Activated T-helper 1 cell treated with anti-CD3 and anti-CD28 coated beads, Interleukin-12 subunit alpha, Interleukin-12 subunit beta, Interleukin-2, Interleukin-4 antibody, amounts not matched to agents 30 ng/mL and 10 ng/mL and 1 ng/mL, durations not matched to agents 14 hours and 24 hours and 36 hours (primary cell): ENCODE results near the gene EDA. TPM values are rescaled to one million over a fixed set of nuclear protein-coding genes. Genes with fewer than 3 reads are reported as not detected.

Experiments
- DNase-seq: peaks from one replicate; pipeline ENCODE4 v3.0.0; 2021; ENCODE audit warnings: low spot score
- H3K27ac Mint-ChIP-seq: one replicate; pipeline ENCODE4 v1.8.0; 2021; ENCODE audit warnings: mild to moderate bottlenecking, mixed read lengths
- H3K27me3 Mint-ChIP-seq: one replicate; pipeline ENCODE4 v1.8.0; 2022; ENCODE audit warnings: mild to moderate bottlenecking, moderate library complexity, mixed read lengths; ENCODE audit not compliant: insufficient read depth
- H3K36me3 Mint-ChIP-seq: one replicate; pipeline ENCODE4 v1.8.0; 2021; ENCODE audit warnings: low read depth, mixed read lengths
- H3K4me1 Mint-ChIP-seq: one replicate; pipeline ENCODE4 v1.8.0; 2021; ENCODE audit warnings: low read depth, mixed read lengths
- H3K4me3 Mint-ChIP-seq: one replicate; pipeline ENCODE4 v1.8.0; 2021; ENCODE audit warnings: mild to moderate bottlenecking, moderate library complexity, mixed read lengths
- H3K9me3 Mint-ChIP-seq: one replicate; pipeline ENCODE4 v1.8.0; 2021; ENCODE audit warnings: mixed read lengths
- intact Hi-C: fragments of 100-400 bp; cut with micrococcal nuclease; formaldehyde crosslinking; loops from one replicate; pipeline ENCODE4 v1.15.1; 2024
- total RNA-seq: library from RNA; stranded (reverse); gene quantifications from 2 replicates; pipeline ENCODE4 v1.2.3, GENCODE V29; 2022

The EDA gene
- total RNA-seq, 1 donor from 2014 or later, result 1.6 TPM

GRCh38 chrX:70043685-70044084 is 427.8 kb downstream of the EDA start:
- Mint-ChIP-seq H3K9me3 (no peaks in the 10 kb centered on the region), H3K27me3 (peaks cover 4% of the 10 kb centered on the region), H3K4me3 (no peak overlapping the region), H3K27ac (no peak overlapping the region), H3K36me3 (no peaks in the 10 kb centered on the region), H3K4me1 (no peaks in the 10 kb centered on the region)
- intact Hi-C loops, result no loop called here
- DNase-seq, result no peak

GRCh38 chrX:70044541-70045245 is 428.8 kb downstream of the EDA start:
- H3K4me3 Mint-ChIP-seq, result no peak overlapping the region
- H3K36me3 Mint-ChIP-seq, result no peaks in the 10 kb centered on the region
- peaks cover 4% of the 10 kb centered on the region for H3K27me3 Mint-ChIP-seq
- no peaks in the 10 kb centered on the region for H3K9me3 Mint-ChIP-seq
- intact Hi-C loops, result no loop called here
- no peaks in the 10 kb centered on the region for H3K4me1 Mint-ChIP-seq
- DNase-seq, result no peak
- no peak overlapping the region for H3K27ac Mint-ChIP-seq

- no peak overlapping the region for H3K27ac Mint-ChIP-seq
- H3K36me3 Mint-ChIP-seq, result no peaks in the 10 kb centered on the region
- H3K9me3 Mint-ChIP-seq, result no peaks in the 10 kb centered on the region
- H3K4me3 Mint-ChIP-seq, result no peak overlapping the region
- no peaks in the 10 kb centered on the region for H3K4me1 Mint-ChIP-seq
- intact Hi-C loops, result no loop called here
- no peak for DNase-seq
- peaks cover 4% of the 10 kb centered on the region for H3K27me3 Mint-ChIP-seq
Observed at GRCh38 chrX:70046978-70047377, 431.1 kb downstream of the EDA start.

- Mint-ChIP-seq H3K9me3 (no peaks in the 10 kb centered on the region), H3K36me3 (no peaks in the 10 kb centered on the region), H3K4me3 (no peak overlapping the region), H3K4me1 (no peaks in the 10 kb centered on the region), H3K27me3 (peaks cover 7% of the 10 kb centered on the region), H3K27ac (no peak overlapping the region)
- DNase-seq, result no peak
- intact Hi-C loops, result no loop called here
Observed at GRCh38 chrX:70049406-70049805, 433.5 kb downstream of the EDA start.

GRCh38 chrX:70049925-70050324 is 434.0 kb downstream of the EDA start, which contains the start of gene AWAT2:
AWAT2 (minus strand) TSS chrX:70049938; CDS start chrX:70049932, 6 bp downstream.
- no peak within 1 kb of the TSS for H3K27ac Mint-ChIP-seq
- H3K36me3 Mint-ChIP-seq, result no peaks in the 10 kb centered on the region
- H3K4me1 Mint-ChIP-seq, result no peaks in the 10 kb centered on the region
- no peaks in the 10 kb centered on the region for H3K9me3 Mint-ChIP-seq
- peaks cover 7% of the 10 kb centered on the region for H3K27me3 Mint-ChIP-seq
- DNase-seq, result no peak
- no peak within 1 kb of the TSS for H3K4me3 Mint-ChIP-seq
- intact Hi-C loops, result no loop called here

- no peak overlapping the region for H3K4me3 Mint-ChIP-seq
- no peaks in the 10 kb centered on the region for H3K9me3 Mint-ChIP-seq
- H3K4me1 Mint-ChIP-seq, result no peaks in the 10 kb centered on the region
- DNase-seq, result no peak
- H3K36me3 Mint-ChIP-seq, result no peaks in the 10 kb centered on the region
- no peak overlapping the region for H3K27ac Mint-ChIP-seq
- intact Hi-C loops, result no loop called here
- H3K27me3 Mint-ChIP-seq, result peaks cover 6% of the 10 kb centered on the region
Observed at GRCh38 chrX:70052895-70053615, 437.1 kb downstream of the EDA start.

- Mint-ChIP-seq H3K27ac (no peak overlapping the region), H3K27me3 (peaks cover 3% of the 10 kb centered on the region), H3K4me3 (no peak overlapping the region), H3K4me1 (no peaks in the 10 kb centered on the region), H3K9me3 (no peaks in the 10 kb centered on the region), H3K36me3 (no peaks in the 10 kb centered on the region)
- intact Hi-C loops, result no loop called here
- DNase-seq, result no peak
Observed at GRCh38 chrX:70054391-70054790, 438.5 kb downstream of the EDA start.

GRCh38 chrX:70062076-70062475 is 446.2 kb downstream of the EDA start, which contains the start of gene OTUD6A:
OTUD6A (plus strand) TSS chrX:70062457; CDS start chrX:70062525, 68 bp downstream.
- H3K4me3 Mint-ChIP-seq, result no peak within 1 kb of the TSS
- no peak for DNase-seq
- intact Hi-C loops, result no loop called here
- H3K27ac Mint-ChIP-seq, result no peak within 1 kb of the TSS
- no peaks in the 10 kb centered on the region for H3K4me1 Mint-ChIP-seq
- peaks cover 2% of the 10 kb centered on the region for H3K27me3 Mint-ChIP-seq
- H3K36me3 Mint-ChIP-seq, result no peaks in the 10 kb centered on the region
- H3K9me3 Mint-ChIP-seq, result no peaks in the 10 kb centered on the region

GRCh38 chrX:70062961-70063550 is 447.1 kb downstream of the EDA start:
- no peaks in the 10 kb centered on the region for H3K4me1 Mint-ChIP-seq
- H3K27ac Mint-ChIP-seq, result no peak overlapping the region
- no peak overlapping the region for H3K4me3 Mint-ChIP-seq
- H3K36me3 Mint-ChIP-seq, result no peaks in the 10 kb centered on the region
- DNase-seq, result no peak
- H3K9me3 Mint-ChIP-seq, result no peaks in the 10 kb centered on the region
- peaks cover 4% of the 10 kb centered on the region for H3K27me3 Mint-ChIP-seq
- intact Hi-C loops, result no loop called here

GRCh38 chrX:70066646-70067045 is 450.7 kb downstream of the EDA start:
- Mint-ChIP-seq H3K36me3 (no peaks in the 10 kb centered on the region), H3K9me3 (no peaks in the 10 kb centered on the region), H3K4me3 (no peak overlapping the region), H3K27me3 (peaks cover 4% of the 10 kb centered on the region), H3K4me1 (no peaks in the 10 kb centered on the region), H3K27ac (no peak overlapping the region)
- intact Hi-C loops, result no loop called here
- no peak for DNase-seq

GRCh38 chrX:70079297-70079696 is 463.4 kb downstream of the EDA start:
- DNase-seq, result no peak
- Mint-ChIP-seq H3K4me1 (no peaks in the 10 kb centered on the region), H3K27me3 (no peaks in the 10 kb centered on the region), H3K9me3 (no peaks in the 10 kb centered on the region), H3K27ac (no peak overlapping the region), H3K36me3 (no peaks in the 10 kb centered on the region), H3K4me3 (no peak overlapping the region)
- intact Hi-C loops, result no loop called here

- no peaks in the 10 kb centered on the region for H3K36me3 Mint-ChIP-seq
- H3K27me3 Mint-ChIP-seq, result no peaks in the 10 kb centered on the region
- no peaks in the 10 kb centered on the region for H3K4me1 Mint-ChIP-seq
- no peak overlapping the region for H3K27ac Mint-ChIP-seq
- DNase-seq, result no peak
- intact Hi-C loops, result no loop called here
- no peaks in the 10 kb centered on the region for H3K9me3 Mint-ChIP-seq
- no peak overlapping the region for H3K4me3 Mint-ChIP-seq
Observed at GRCh38 chrX:70079870-70080269, 464.0 kb downstream of the EDA start.

GRCh38 chrX:70082723-70083122 is 466.8 kb downstream of the EDA start:
- DNase-seq, result no peak
- Mint-ChIP-seq H3K27me3 (no peaks in the 10 kb centered on the region), H3K9me3 (no peaks in the 10 kb centered on the region), H3K36me3 (no peaks in the 10 kb centered on the region), H3K4me1 (no peaks in the 10 kb centered on the region), H3K27ac (no peak overlapping the region), H3K4me3 (no peak overlapping the region)
- intact Hi-C loops, result no loop called here
